Endothelial cell of umbilical vein (primary cell): ENCODE results near the gene CRLF3.

Source experiments
- EZH2 ChIP-seq: IDR thresholded peaks from 2 replicates; pipeline ENCODE4 v1.6.1; 2012; ENCODE audit warnings: borderline replicate concordance, low read depth, mild to moderate bottlenecking, moderate library complexity, low read length, inconsistent platforms; ENCODE audit not compliant: severe bottlenecking
- GATA2 ChIP-seq: IDR thresholded peaks from 2 replicates; pipeline ENCODE4 v1.7.0; 2011; ENCODE audit warnings: low read depth, mild to moderate bottlenecking, moderate library complexity, mixed read lengths, low read length; ENCODE audit not compliant: insufficient read length, insufficient read depth
- JUN ChIP-seq: IDR thresholded peaks from 2 replicates; pipeline ENCODE4 v1.6.1; 2011; ENCODE audit warnings: borderline replicate concordance, low read depth; ENCODE audit not compliant: insufficient read length, insufficient read depth
- POLR2A ChIP-seq: IDR thresholded peaks from 2 replicates; pipeline ENCODE4 v1.6.1; 2012; ENCODE audit warnings: low read depth, mild to moderate bottlenecking, control low read depth, low read length
- POLR2AphosphoS5 ChIP-seq: IDR thresholded peaks from 2 replicates; pipeline ENCODE4 v1.6.1; 2012; ENCODE audit warnings: low read depth, mild to moderate bottlenecking, control low read depth, low read length, moderate library complexity; ENCODE audit not compliant: insufficient read depth
- TF ChIP-seq, protein P1 (sequence below), 2 donors: IDR thresholded peaks; 1 replicate in 1 of 2; 2 replicates in 1 of 2; pipeline ENCODE4 v1.5.1; 2011; ENCODE audit warnings: low read length in 2 of 2, mild to moderate bottlenecking in 2 of 2, moderate library complexity in 2 of 2, control low read depth in 1 of 2, inconsistent platforms in 1 of 2, low read depth in 1 of 2; ENCODE audit not compliant: insufficient read depth in 1 of 2; ENCODE audit errors: extremely low read depth in 1 of 2
- TF ChIP-seq, protein P2 (sequence below): IDR thresholded peaks from 2 replicates; pipeline ENCODE4 v1.6.1; 2011; ENCODE audit not compliant: insufficient read depth, insufficient read length

DNA sequence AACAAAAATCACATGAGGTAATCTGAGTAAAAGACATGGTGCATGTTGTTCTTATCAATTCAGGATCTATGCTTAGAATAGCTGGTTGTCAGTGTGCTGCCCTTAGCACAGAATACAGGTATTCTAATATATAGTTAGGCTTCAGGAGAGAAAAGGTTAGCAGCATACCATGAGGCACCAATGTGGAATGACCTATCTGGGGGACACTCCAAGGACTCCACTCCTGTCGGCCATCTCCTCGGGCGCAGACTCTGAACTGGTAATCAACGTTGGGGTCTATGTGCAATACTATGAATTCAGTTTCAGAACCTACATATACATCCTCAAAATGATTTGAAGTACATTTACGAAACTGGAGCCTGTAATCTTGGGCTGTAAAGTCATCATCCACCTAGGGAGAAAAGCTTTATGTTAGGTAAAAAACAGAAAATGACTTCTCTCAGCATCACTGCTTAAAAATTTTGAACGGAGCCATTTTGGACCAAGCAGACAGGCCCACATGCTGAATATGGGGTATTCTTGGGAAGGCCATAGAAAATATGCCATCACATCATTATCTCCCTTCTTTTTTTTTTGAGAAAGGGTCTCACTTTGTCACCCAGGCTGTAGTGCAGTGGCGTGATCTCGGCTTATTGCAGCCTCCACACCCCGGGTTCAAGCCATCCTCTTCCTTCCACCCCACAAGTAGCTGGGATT lies 31.1 kb downstream of the CRLF3 start:
- no peak for TF ChIP-seq POLR2AphosphoS5
- TF ChIP-seq JUN: no peak
- TF ChIP-seq, protein P1, sequence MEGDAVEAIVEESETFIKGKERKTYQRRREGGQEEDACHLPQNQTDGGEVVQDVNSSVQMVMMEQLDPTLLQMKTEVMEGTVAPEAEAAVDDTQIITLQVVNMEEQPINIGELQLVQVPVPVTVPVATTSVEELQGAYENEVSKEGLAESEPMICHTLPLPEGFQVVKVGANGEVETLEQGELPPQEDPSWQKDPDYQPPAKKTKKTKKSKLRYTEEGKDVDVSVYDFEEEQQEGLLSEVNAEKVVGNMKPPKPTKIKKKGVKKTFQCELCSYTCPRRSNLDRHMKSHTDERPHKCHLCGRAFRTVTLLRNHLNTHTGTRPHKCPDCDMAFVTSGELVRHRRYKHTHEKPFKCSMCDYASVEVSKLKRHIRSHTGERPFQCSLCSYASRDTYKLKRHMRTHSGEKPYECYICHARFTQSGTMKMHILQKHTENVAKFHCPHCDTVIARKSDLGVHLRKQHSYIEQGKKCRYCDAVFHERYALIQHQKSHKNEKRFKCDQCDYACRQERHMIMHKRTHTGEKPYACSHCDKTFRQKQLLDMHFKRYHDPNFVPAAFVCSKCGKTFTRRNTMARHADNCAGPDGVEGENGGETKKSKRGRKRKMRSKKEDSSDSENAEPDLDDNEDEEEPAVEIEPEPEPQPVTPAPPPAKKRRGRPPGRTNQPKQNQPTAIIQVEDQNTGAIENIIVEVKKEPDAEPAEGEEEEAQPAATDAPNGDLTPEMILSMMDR (IDR thresholded peaks at IDR 0.05; ENCODE audit: extremely low read depth in 1 of 2, insufficient read depth in 1 of 2, low read depth in 1 of 2, low read length in 2 of 2): no peak
- TF ChIP-seq POLR2A: no peak
- TF ChIP-seq GATA2: no peak
- TF ChIP-seq, protein P2, sequence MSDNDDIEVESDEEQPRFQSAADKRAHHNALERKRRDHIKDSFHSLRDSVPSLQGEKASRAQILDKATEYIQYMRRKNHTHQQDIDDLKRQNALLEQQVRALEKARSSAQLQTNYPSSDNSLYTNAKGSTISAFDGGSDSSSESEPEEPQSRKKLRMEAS: no peak
- no peak for TF ChIP-seq EZH2
